ENCODE results near the gene ANKS1B.

Gene ANKS1B

DNA sequence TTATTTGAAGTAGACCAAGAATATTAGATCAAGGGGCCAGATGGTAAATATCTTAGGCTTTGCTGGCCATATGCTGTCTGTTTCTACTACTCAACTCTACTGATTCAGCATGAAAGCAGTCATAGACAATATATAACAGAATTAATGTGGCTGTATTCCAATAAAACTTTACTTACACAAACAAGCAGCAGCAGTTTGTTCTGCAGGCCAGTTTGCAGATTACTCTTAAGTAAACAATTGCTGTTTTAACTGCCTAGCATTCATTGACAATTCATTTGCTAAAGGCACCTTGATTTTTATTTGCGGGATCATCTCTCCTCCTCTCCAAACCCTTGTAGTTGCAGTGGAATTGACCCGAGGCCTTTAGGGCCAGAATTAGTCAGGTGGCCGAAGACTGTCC lies 431.3 kb downstream of the ANKS1B start:
- DNase-seq = no peak

DNA sequence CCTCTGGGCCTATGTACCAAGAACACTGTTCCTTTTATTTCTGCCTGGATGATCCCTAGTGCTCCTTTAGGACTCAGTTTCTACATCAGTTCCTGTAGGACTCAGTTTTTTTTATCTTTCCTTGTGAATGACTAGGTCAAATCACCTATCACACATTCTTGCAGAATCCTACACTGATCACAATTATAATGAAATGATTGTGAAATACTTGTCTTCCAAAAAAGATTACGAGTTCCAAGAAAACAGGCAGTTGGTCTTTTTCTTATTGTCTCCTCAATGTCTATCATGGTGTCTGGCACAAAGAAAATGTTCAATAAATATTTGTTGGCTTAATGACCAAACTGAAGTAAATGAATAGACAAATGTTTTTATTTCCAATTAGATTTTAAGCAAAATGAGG lies 432.7 kb downstream of the ANKS1B start:
- no peak for DNase-seq

DNA sequence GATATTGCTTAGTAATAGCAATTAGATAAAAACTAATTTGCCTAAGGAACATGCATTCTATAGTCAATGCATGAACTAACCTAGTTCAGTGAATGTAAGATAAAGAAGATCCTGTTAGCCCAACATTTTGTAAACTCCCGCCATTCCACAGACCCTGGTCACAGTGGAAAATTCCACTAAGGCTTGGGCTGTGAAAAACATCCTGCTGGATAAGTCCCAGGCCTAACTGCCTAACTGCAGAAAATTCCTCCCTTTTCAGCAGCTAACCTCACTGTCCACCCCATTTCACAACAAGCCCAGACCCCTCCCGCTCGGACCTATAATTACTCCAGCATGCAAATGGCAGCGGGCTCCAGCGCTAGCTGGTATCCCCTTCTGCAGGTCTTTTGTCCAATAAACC lies 435.1 kb downstream of the ANKS1B start:
- DNase-seq = no peak

- no peak for DNase-seq
Measured at GRCh38 chr12:99549196-99549595, 435.5 kb downstream of the ANKS1B start.

GRCh38 chr12:99544457-99544856 lies 440.3 kb downstream of the ANKS1B start:
- DNase-seq = no peak

DNA sequence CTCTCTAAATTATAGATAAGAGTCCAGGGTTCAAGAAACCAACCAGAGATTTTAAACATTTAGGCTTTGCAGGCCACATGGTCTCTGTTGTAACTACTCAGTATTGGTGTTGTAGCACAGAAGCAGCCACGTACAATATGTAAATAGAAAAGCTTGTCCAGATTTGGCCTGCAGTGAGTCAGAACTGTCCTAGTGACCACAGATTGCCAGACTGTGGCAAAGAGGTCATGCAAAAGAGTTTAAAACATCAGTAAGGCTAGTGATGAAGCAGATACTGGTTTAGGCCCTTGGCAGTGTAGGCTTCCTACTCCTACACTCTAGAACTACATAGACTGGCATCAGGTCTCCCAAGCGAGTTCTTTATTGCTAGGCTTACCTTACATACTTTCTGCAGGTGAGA lies 454.8 kb downstream of the ANKS1B start:
- no peak for DNase-seq

- DNase-seq = no peak
Measured at GRCh38 chr12:99528478-99528877, 456.3 kb downstream of the ANKS1B start.

DNA sequence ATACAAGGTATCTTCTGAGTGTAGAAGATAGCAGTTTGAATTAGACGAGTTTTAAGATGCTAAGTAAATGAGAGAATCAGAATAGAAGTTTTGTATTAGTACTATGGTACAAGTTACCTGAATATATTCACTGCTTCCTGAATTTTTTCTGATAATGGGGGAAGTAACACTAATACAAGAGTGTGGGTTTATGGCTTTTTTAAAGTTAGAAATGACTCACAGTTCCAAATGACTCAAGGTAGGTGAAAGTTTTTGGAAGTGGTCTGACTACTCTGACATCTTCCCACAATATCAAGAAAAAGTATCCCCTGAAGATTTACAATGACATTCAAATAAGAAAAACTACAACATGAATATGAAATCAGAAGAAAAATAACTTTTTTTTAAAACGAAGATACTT lies 460.9 kb downstream of the ANKS1B start:
- DNase-seq = no peak

DNA sequence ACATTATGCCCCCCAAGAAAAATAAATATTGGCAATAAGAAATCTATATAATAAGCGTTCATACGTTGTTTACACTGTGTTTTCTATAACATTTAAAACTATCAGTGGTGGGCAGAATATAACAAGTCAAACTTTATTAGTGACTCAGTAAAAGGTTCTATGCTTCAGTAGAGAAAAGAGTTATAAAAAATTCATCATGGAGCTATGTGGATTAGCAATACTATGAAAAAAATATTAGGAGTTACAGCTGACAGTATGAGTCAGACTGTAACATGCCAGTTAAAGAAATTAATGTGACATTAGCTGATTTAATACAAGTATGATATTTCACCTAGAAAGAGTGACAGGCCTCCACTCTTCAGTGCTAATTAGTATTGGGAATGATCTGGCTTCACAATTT lies 462.3 kb downstream of the ANKS1B start:
- DNase-seq = no peak

- no peak for DNase-seq
Measured at GRCh38 chr12:99521664-99522063, 463.1 kb downstream of the ANKS1B start.

- no peak for DNase-seq
Measured at GRCh38 chr12:99513066-99513465, 471.7 kb downstream of the ANKS1B start.

DNA sequence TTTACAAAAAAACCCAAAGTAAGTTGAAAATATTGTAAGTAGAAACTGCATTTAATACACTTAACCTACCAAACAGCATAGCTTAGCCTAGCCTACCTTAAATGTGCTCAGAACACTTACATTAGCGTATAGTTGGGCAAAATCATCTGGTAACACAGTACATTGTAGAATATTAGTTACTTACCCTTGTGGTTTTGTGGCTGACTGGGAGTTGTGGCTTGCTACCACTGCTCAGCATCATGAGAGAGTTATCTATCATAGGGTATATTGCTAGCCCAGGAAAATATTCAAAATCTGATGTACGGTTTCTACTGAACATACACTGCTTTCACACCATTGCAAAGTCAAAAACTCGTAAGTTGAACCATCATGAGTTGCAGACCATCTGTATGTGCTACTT lies 478.9 kb downstream of the ANKS1B start:
- DNase-seq = no peak

GRCh38 chr12:99498756-99499155 lies 486.0 kb downstream of the ANKS1B start:
- no peak for DNase-seq

GRCh38 chr12:99495799-99496198 lies 488.9 kb downstream of the ANKS1B start:
- no peak for DNase-seq

DNA sequence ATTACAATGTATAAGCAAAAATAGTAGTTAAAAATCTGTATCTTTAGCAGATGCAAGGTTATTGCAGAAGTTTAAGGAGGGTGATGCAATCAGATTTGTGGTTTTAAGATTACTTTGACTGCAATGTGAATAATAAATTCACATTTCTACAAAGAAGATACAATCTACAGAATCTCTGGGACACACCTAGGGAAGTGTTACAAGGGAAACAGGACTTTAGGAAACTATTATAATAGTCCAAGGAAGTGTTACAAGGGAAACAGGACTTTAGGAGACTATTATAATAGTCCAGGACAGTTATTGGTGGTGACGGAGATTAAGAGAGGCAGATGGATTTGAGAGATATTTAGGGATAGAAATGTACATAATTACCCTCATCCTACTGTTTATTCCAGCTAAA lies 491.5 kb downstream of the ANKS1B start:
- DNase-seq = no peak

- no peak for DNase-seq
Measured at GRCh38 chr12:99486277-99486676, 498.5 kb downstream of the ANKS1B start.

DNA sequence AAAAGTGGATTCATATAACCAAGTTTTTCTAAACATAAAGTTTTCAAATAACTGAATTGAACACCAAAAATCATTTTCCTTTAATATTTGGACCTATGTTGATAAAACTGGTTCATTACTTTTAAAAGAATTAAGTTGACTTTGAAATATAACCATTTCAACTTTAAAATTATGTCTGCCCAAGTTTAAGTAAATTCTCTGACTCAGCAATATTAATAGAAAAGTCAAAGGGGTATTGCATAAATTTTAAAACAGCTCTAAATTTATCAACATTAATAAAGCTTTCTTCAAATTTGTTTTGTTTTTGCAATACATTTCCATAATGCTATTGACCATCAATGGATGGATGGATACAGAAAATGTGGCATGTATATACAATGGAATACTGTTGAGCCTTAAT lies 505.6 kb downstream of the ANKS1B start:
- DNase-seq = no peak

DNA sequence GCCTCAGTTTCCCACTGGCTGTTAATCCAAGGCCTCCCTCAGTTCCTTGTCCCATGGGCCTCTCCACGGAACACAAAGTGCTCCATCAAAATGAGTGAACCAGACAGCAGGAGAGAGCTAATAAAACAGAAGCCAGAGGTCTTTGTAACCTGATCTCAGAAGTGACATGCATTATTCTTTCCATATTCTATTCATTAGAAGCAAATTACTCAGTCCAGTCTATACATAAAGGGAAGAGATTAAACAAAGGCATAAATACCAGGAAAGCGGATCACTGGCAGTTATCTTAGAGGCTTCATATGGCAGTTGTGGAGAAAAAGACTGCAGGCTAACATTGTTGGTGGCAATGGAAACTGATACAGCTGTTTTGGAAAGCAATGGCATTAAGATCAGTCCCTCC lies 507.8 kb downstream of the ANKS1B start:
- DNase-seq = no peak

- no peak for DNase-seq
Measured at GRCh38 chr12:99455350-99456035, 529.2 kb downstream of the ANKS1B start.

DNA sequence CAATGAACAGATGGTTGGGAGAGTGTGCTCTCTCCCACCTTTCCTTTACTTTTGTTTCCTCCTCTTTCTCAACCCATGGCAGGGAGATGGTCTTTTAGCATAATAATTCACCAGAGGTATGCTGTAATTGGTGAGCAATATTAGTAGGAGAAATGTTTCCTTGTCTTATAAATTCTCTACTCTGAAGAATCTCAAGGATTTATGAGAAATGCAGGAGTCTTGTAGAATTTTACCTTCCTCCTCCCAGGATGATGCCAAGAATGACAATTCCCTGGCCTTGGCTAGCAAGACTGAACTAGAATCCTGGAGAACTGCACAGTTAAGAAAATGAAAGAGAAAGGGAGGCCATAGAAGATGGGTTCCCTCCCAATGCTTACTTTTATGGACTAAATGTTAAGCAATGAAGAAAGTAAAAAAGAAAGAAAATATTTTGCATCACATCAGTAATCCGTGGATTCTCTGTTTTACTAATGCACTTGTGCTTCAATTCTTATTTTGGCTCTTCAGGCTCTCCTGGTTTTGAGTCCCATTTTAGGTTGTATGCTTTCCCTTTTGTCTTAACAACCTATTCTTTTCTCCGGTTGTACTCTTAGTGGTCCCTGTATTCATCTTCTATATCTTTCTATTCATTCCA lies 530.1 kb downstream of the ANKS1B start:
- DNase-seq = no peak

GRCh38 chr12:99453836-99454538 lies 530.7 kb downstream of the ANKS1B start:
- DNase-seq = no peak

DNA sequence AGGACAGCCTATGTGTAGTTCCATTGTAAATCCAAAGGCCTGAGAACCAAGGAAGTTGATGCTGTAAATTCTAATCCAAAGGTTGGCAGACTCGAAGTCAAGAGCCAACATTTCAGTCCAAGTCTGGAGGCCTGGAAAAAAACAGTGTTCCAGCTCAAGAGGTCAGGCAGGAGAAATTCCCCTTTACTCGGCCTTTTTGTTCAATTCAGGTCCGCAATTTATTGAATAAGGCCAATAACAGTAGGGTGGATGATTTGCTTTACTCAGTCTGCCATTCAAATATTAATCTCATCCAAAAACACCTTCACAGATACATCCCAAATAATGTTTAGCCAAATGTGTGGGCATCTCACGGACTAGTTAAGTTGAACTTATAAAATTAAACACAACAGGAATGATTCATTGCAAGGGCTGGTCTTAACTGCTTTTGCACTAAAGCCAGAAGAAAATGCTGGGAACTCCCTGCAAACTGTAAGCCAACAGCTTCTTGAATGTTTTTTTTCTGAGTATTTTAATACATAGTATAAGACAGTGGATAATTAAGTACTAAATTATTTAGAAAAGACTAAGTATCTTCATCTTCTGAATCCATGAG lies 534.6 kb downstream of the ANKS1B start:
- DNase-seq = no peak

GRCh38 chr12:99444859-99445316 lies 539.8 kb downstream of the ANKS1B start:
- DNase-seq = no peak

DNA sequence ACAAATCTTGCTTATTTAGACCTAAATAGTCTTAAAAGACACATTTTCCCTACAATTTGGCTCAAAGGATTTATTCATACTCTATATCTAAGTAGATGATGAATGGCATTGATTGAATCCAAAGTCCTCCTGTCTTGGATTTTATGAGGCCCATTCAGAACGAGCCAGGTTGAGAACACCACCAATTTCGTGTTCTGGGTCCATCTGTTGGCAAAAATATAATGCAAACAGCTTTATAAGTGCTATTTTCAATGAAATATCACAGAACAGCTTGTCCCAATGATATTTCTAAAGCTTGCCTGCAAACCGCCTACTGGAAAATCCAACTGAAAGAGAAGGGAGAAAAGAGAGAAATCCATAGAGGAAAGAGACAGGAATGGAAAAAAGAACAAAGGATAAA lies 542.0 kb downstream of the ANKS1B start:
- no peak for DNase-seq

All from GF-D8 (cell line).